ENCODE measurements around the gene MCMBP.

DNA sequence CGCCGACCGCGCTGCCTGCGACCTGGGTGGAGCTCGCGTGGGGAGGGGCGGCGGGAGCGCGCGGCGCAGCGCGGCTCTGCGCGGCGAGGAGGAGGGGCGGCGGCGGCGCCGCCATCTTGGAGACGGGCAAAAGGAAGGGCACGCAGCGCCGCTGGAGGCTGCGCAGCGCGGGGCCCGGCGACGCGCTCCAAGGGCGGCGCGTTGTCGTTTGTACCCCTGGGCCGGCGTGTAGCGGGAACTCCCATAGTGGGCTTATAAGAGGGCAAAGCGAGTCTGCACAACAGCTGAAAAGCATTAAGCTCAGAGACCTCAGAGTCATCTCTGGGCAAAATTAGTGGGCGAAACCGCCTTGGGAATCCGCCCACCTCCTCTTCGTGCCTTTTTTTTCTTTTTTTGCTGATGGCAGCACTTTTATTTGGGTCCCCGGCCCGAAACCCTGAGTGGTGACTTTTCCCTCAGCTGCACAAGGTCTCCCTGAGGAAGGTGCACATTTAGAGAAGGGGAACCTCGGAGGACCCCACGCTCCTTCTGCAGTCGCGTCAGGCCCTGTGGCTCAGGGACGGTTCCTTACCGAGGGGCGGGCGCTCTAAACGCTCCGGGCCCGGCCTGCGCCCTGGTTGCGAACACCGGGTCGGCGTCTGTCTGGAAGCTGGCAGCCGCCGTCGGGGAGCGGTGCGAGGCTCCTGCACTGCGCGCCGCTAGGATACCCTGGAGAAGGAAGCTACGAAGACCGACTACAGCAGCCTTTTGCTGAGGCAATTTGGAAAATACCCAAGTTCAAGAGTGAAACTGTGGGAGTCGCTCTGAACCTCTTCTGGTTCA, 428 bp upstream of the MCMBP start:
- TF ChIP-seq, protein P1, sequence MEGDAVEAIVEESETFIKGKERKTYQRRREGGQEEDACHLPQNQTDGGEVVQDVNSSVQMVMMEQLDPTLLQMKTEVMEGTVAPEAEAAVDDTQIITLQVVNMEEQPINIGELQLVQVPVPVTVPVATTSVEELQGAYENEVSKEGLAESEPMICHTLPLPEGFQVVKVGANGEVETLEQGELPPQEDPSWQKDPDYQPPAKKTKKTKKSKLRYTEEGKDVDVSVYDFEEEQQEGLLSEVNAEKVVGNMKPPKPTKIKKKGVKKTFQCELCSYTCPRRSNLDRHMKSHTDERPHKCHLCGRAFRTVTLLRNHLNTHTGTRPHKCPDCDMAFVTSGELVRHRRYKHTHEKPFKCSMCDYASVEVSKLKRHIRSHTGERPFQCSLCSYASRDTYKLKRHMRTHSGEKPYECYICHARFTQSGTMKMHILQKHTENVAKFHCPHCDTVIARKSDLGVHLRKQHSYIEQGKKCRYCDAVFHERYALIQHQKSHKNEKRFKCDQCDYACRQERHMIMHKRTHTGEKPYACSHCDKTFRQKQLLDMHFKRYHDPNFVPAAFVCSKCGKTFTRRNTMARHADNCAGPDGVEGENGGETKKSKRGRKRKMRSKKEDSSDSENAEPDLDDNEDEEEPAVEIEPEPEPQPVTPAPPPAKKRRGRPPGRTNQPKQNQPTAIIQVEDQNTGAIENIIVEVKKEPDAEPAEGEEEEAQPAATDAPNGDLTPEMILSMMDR (IDR thresholded peaks at IDR 0.05) = peak in 1 of 12 donors; percentile 3
- peak in 1 of 2 donors; percentile 71 for TF ChIP-seq POLR2A (IDR thresholded peaks at IDR 0.05)

Measured in heart left ventricle (tissue), 13 donors.